ENCODE measurements around the gene ALLC. TPM values are rescaled to one million over a fixed set of nuclear protein-coding genes. Genes with fewer than 3 reads are reported as not detected.

ALLC gene
- total RNA-seq, 1 experiment from 2014 or later: not detected

GRCh38 chr2:3678212-3678611, 20.2 kb downstream of the ALLC start:
- Histone ChIP-seq H3K36me3 (no peaks in the 10 kb centered on the region), H3K4me3 (no peak overlapping the region), H3K27me3 (no peaks in the 10 kb centered on the region; the same call in 1 of the 2 replicates), H3K9me3 (no peaks in the 10 kb centered on the region)
- DNase-seq: no peak

DNA sequence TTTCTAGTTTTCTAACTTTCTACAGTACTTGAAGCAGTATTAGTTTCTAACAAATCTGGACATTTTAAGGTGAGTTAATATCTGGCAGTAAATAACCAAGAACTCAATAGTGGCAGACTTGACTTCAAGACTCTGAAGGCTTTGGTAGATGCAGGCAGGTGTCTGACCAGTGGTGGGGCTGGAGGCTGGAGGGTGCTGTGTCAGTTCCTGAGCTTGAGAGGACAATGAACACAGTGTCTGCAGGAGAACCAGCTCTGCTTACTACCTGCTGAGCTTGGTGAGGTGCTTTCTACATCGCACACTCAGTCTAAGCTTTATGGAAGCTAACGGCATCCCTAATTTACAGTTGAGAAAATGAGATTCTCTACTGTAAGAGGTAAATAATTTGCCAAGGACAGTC, 21.2 kb downstream of the ALLC start:
- Histone ChIP-seq H3K36me3 (no peaks in the 10 kb centered on the region), H3K27me3 (no peaks in the 10 kb centered on the region; the same call in 1 of the 2 replicates), H3K9me3 (no peaks in the 10 kb centered on the region), H3K4me3 (no peak overlapping the region)
- DNase-seq: no peak

DNA sequence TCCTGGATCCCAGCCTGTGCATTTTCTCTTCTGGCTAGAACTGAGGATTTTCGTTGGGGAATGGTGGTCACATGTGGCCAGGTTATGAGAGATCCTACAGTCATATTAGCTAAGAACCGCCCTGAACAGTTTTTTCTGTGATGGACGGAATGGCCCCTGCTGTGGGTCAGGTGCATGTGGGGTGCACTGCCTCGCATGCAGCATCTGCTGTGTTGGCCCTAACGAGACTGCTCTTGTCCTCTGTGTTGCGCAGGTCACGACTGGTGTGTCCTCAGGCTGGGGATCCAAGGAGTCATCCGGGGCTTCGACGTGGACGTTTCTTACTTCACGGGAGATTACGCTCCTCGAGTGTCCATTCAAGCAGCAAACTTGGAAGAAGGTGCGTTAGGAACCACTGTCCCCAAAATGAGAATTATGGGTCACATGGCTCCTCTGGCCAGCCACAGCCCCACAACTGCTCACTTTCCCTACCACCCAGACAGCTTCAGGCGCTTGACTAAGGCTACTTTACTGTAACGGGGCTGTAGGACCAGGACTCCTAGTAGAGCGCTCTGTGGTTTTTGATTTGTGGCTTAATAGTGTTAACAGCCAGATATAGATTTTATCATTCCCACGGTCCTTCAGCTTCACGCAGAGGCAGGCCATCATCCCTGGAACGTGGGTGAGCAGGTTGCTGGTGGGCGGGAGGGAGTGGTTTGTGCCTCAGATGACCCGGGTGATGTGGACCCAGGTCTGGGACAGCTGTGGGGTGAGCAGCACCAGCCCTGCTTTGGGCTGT, 21.8 kb downstream of the ALLC start:
- Histone ChIP-seq H3K4me3 (no peak overlapping the region), H3K9me3 (no peaks in the 10 kb centered on the region), H3K36me3 (no peaks in the 10 kb centered on the region), H3K27me3 (no peaks in the 10 kb centered on the region)
- DNase-seq: no peak

GRCh38 chr2:3680548-3681345, 22.7 kb downstream of the ALLC start:
- Histone ChIP-seq H3K4me3 (no peak overlapping the region), H3K27me3 (no peaks in the 10 kb centered on the region), H3K36me3 (no peaks in the 10 kb centered on the region), H3K9me3 (no peaks in the 10 kb centered on the region)
- no peak for DNase-seq

GRCh38 chr2:3681625-3682024, 23.6 kb downstream of the ALLC start:
- Histone ChIP-seq H3K9me3 (no peaks in the 10 kb centered on the region), H3K36me3 (no peaks in the 10 kb centered on the region), H3K27me3 (no peaks in the 10 kb centered on the region; the same call in 1 of the 2 replicates), H3K4me3 (no peak overlapping the region)
- no peak for DNase-seq

- H3K9me3 ChIP-seq: no peaks in the 10 kb centered on the region
- no peak overlapping the region for H3K4me3 ChIP-seq
- no peak for DNase-seq
- no peaks in the 10 kb centered on the region for H3K36me3 ChIP-seq
- H3K27me3 ChIP-seq: no peaks in the 10 kb centered on the region; the same call in 1 of the 2 replicates
Measured at GRCh38 chr2:3682811-3683210, 24.8 kb downstream of the ALLC start.

GRCh38 chr2:3683748-3684454, 25.9 kb downstream of the ALLC start:
- Histone ChIP-seq H3K4me3 (no peak overlapping the region), H3K36me3 (no peaks in the 10 kb centered on the region), H3K27me3 (no peaks in the 10 kb centered on the region; the same call in 1 of the 2 replicates), H3K9me3 (no peaks in the 10 kb centered on the region)
- no peak for DNase-seq

DNA sequence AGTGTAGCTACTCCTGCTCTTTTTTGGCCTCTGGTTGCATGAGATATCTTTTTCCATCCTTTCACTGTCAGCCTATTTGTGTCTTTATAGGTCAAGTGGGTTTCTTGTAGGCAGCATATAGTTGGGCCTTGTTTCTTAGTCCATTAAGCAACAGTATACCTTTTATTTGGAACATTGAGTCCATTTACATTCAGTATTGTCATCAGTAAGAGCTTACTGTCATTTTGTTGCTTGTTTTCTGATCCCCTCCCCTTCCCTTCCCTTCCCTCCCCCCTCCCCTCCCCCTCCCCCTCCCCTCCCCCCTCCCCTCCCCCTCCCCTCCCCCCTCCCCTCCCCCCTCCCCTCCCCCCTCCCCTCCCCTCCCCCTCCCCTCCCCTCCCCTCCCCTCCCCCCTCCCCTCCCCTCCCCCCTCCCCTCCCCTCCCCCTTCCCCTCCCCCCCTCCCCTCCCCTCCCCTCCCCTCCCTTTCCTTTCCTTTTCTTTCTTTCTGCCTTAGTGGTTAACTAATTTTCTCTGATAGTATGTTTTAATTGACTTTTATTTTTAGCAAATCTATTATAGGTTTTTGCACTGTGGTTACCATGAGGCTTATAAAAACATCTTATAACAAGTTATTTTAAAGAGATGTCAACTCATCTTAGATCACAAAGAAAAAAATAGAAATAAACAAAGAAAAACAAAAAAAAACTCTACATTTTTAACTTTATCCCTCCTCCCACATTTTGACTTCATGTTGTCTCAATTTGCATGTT, 32.2 kb downstream of the ALLC start:
- Histone ChIP-seq H3K9me3 (no peaks in the 10 kb centered on the region; the same call in 1 of the 2 replicates), H3K27me3 (no peaks in the 10 kb centered on the region; the same call in 1 of the 2 replicates), H3K36me3 (no peaks in the 10 kb centered on the region), H3K4me3 (no peak overlapping the region)
- no peak for DNase-seq

GRCh38 chr2:3692375-3692774, 34.4 kb downstream of the ALLC start:
- no peak for DNase-seq
- Histone ChIP-seq H3K36me3 (no peaks in the 10 kb centered on the region), H3K27me3 (no peaks in the 10 kb centered on the region; the same call in 1 of the 2 replicates), H3K4me3 (no peak overlapping the region), H3K9me3 (no peaks in the 10 kb centered on the region; the same call in 1 of the 2 replicates)

DNA sequence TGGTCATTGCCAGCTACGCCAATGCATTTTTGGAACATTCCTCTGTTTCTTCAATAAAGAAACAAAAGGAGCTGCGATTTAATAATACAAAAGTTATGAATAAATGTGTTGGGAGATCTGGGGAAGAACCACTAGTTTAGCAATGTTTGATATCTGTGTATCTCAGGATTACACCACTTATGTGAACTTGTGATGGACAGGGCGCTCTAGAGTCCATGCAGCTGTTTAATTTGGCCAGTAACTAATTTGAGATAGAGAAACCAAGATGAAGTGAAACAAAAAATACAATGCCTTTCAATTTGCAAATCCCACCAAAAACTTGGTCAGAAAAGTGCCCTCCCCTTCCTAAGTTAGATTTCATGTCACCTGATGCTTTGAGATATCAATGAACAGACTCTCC, 38.5 kb downstream of the ALLC start:
- no peaks in the 10 kb centered on the region for H3K36me3 ChIP-seq
- peaks cover 10% of the 10 kb centered on the region; the same call in 1 of the 2 replicates for H3K27me3 ChIP-seq
- no peak for DNase-seq

GRCh38 chr2:3701071-3701470, 43.1 kb downstream of the ALLC start:
- Histone ChIP-seq H3K4me3 (no peak overlapping the region), H3K9me3 (no peaks in the 10 kb centered on the region), H3K36me3 (no peaks in the 10 kb centered on the region), H3K27me3 (peaks cover 24% of the 10 kb centered on the region)
- no peak for DNase-seq

More for the DNA sequence above, 38.5 kb downstream of the ALLC start:
- no peak overlapping the region for H3K4me3 ChIP-seq
- no peaks in the 10 kb centered on the region for H3K9me3 ChIP-seq

- no peaks in the 10 kb centered on the region for H3K36me3 ChIP-seq
- H3K9me3 ChIP-seq: no peaks in the 10 kb centered on the region
- peaks cover 24% of the 10 kb centered on the region for H3K27me3 ChIP-seq
- H3K4me3 ChIP-seq: no peak within 1 kb of the TSS
- no peak for DNase-seq
Measured at GRCh38 chr2:3703236-3703756, 45.3 kb downstream of the ALLC start, which contains the start of gene DCDC2C. Gene DCDC2C, plus strand, starts transcription at chr2:3703575. Its CDS starts 177 bp downstream, at chr2:3703752.

DNA sequence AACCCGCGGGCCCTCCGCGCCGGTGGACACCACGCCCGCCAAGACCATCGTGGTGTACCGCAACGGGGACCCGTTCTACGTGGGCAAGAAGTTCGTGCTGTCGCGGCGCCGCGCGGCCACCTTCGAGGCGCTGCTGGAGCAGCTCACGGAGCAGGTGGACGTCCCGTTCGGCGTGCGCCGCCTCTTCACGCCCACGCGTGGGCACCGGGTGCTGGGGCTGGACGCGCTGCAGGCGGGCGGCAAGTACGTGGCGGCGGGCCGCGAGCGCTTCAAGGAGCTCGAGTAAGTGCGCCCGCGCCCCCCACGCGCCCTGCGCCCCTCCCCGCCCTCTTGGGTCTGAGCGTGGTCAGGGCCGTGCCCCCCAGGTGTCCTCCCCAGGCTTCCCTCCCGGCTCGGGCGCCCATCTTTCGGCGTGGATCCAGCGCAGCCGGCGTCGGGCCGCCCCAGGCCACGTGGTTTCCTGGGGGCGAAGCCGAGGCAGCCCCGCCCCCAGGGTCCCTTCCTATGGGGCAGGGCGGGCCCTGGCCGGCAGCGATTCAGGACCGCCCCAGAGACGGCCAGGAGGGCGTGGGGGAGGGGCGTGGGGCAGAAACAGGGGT, 45.9 kb downstream of the ALLC start:
- Histone ChIP-seq H3K36me3 (no peaks in the 10 kb centered on the region), H3K9me3 (no peaks in the 10 kb centered on the region), H3K27me3 (peaks cover 24% of the 10 kb centered on the region), H3K4me3 (no peak overlapping the region)
- DNase-seq: peak; percentile 17

DNA sequence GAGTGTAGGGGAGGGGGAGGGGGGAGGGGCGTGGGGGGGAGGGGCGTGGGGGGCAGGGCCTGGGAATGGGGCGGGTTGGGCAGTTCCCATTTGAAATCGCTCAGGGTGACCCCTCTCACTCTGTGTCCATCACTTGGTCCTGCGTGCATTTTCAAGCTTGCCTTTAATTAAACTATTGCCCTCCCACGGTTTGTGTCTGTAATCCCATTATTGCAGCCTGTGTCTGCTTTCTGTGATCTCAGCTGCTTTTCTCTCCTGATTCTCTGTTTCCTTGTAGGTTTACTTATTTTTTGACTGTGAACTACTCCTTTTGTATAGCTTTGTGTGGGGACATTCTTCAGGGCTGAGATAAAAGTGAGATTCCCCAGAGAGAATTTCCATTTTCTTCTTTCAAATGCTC, 46.7 kb downstream of the ALLC start:
- no peaks in the 10 kb centered on the region for H3K36me3 ChIP-seq
- no peak for DNase-seq
- peaks cover 23% of the 10 kb centered on the region for H3K27me3 ChIP-seq
- no peaks in the 10 kb centered on the region for H3K9me3 ChIP-seq
- no peak overlapping the region for H3K4me3 ChIP-seq

- no peak for DNase-seq
- peaks cover 16% of the 10 kb centered on the region for H3K27me3 ChIP-seq
Measured at GRCh38 chr2:3705782-3706181, 47.8 kb downstream of the ALLC start.

GRCh38 chr2:3706892-3707291, 48.9 kb downstream of the ALLC start:
- no peak overlapping the region for H3K4me3 ChIP-seq
- no peak for DNase-seq
- peaks cover 14% of the 10 kb centered on the region for H3K27me3 ChIP-seq
- no peaks in the 10 kb centered on the region for H3K36me3 ChIP-seq
- H3K9me3 ChIP-seq: no peaks in the 10 kb centered on the region

More at GRCh38 chr2:3705782-3706181, 47.8 kb downstream of the ALLC start:
- Histone ChIP-seq H3K9me3 (no peaks in the 10 kb centered on the region), H3K4me3 (no peak overlapping the region), H3K36me3 (no peaks in the 10 kb centered on the region)
